GM19463 (cell line): ENCODE results near the gene ZNF414.
"Not testable (repeated sequence)": the region's sequence is repeated elsewhere in the genome, so short reads cannot be mapped to it uniquely, and the experiment has no call there.

ENCODE experiments used
- ATAC-seq: cut with Tn5 transposase; IDR thresholded peaks from one replicate; pipeline ENCODE4 v1.9.1; 2021; ENCODE audit warnings: mild to moderate bottlenecking, moderate library complexity; ENCODE audit not compliant: unreplicated experiment

Gene ZNF414, protein sequence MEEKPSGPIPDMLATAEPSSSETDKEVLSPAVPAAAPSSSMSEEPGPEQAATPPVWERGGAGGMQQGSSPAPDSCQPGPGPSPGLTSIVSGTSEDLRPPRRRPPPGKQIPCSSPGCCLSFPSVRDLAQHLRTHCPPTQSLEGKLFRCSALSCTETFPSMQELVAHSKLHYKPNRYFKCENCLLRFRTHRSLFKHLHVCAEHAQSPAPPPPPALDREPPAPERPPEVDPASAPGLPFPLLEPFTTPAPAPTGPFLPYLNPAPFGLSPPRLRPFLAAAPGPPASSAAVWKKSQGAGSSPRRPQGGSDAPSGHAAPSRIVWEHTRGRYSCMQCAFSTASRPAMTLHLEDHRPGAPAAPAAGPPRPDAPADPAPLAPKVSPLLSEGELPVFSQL

GRCh38 chr19:8513687-8514504 lies at the start of gene ZNF414:
Gene ZNF414, minus strand, starts transcription at chr19:8514167. Its CDS starts 121 bp downstream, at chr19:8514046.
- peak; percentile 89 for ATAC-seq

GRCh38 chr19:8561075-8561764 lies 47.3 kb upstream of the ZNF414 start:
- no peak for ATAC-seq

DNA sequence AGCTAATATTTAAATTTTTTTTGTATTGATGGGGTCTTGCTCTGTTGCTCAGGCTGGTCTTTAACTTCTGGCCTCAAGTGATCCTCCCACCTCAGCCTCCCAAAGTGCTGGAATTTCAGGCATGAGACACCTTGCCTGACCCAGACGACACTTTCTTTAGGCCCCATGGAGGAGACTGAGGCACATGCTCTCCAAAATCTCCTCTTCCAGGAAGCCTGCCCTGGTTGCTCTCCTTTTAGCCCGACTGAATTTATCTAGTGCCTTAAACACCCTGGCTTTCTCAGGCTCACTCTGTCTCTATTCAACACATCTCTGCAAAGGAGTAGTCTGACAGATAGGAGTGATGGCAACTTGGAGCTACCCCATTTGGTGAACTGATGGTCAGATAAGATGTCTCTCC lies 44.4 kb upstream of the ZNF414 start:
- no peak for ATAC-seq

DNA sequence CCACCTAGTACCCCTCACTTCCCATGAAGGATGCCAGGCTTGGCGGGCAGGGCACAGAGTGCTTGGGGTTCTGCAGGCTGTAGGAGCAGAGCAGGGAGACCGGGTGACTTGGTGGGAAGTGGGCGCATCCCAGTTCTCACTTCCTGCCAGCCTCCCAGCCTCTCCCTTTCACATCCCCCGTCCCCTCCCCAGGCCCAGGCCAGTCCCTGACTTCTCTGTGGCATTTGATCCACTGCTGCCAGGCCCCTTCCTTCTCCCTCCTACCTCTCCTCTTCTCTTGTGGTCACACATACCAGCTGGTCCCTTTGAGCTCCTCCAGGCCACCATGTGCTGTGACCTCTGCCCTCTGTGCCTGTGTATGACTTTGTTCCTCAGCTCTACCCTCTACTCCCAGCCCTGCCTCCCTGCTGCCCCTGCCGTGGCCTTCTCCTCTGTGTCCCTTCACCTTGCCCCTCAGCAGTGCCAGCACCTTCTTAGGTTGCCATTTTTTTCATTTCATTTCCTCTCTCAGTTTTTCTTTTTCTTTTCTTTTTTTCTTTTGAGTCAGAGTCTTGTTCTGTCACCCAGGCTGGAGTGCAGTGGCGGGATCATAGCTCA lies 43.8 kb upstream of the ZNF414 start:
- ATAC-seq, result no peak

DNA sequence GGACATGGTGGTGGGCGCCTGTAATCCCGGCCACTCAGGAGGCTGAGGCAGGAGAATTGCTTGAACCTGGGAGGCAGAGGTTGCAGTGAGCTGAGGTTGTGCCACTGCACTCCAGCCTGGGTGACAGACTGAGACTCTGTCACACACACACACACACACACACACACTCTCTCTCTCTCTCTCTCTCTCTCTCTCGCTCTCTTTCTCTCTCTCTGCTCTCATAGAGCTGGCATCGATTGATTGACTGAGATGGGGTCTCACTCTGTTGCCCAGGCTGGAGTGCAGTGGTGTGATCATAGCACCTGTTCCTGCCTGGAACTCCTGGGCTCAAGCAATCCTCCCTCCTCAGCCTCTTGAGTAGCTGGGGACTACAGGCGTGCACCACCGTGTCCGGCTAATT lies 39.8 kb upstream of the ZNF414 start:
- ATAC-seq, result not testable (repeated sequence)

- no peak for ATAC-seq
These were observed 38.8 kb upstream of the ZNF414 start for GRCh38 chr19:8552810-8553209.

GRCh38 chr19:8550070-8550469 lies 36.1 kb upstream of the ZNF414 start:
- ATAC-seq, result no peak

GRCh38 chr19:8545743-8546142 lies 31.8 kb upstream of the ZNF414 start:
- no peak for ATAC-seq

DNA sequence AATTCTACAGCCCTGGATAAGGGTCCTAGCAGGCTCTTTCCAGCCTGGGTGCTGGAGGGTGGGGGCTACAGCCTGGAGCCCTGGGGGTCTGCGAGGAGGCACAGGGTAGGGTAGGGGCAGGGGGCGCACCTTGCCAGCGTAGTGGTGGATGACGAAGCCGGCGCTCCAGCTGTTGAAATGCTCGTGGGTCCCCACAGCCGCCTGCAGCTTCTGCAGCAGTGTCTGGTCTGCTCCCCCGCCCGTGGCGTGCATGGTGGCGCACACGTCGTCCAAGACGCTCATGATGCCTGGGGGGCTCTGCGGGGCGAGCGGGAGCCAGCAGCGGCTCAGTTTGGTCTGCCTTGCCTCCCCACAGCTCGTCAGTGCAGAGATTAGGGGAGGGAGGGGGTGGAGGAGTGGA lies 30.2 kb upstream of the ZNF414 start:
- no peak for ATAC-seq

GRCh38 chr19:8539621-8540149 lies 25.7 kb upstream of the ZNF414 start:
- ATAC-seq, result no peak

DNA sequence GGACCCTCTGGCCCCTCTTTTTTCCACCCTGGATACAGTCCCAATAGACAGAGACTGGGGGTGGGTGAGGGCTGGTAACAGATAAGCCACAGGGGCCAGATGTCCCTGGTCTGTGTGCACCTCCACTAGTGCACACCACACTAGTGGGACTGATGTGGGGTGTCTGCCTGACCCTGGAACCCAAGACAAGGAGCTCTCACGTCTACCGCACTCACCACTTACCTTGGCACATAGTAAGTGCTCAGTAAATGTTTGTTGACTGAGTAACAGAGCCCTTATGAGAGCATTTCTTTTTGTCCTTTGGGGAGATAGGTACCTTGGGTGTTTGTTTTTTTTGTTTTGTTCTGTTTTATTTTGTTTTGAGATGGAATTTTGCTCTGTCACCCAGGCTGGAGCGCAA lies 23.1 kb upstream of the ZNF414 start:
- ATAC-seq, result no peak

DNA sequence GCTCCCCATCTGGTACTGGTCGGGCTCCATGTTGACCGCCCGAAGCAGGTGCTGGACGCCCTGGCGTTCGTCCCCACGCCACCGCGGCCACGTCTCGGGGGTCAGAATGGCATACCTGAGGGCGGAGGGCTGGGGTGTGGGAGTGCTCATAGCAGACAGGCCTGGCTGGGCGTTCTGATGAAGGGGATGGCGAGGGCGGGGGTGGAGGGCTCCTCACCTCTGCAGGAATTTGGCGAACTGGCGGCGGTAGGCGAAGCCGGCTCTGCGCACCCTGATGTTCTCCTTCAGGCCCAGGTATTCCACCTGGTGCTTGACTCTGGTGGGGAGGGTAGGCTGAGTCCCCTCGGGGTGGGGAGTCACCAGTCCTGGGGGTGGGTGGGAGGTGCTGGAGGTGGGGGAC lies 22.3 kb upstream of the ZNF414 start:
- ATAC-seq, result no peak

DNA sequence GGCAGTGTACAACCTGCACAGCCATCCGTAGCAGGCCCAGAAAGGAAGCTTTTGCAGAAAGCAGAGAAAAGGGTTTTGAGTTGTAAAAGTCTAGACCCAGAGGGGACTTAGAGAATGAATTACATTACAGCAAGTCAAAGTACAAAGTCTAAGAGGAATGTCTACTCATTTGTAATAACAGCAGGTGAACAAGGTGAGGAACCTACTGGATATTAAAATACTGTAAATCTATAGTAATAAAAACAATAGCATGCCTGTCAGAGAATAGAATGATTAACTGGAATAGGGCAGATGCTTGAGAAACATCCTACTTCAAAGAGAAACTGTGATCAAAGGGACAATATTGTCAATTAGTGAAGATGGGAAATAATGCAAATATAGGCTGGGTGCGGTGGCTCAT lies 18.3 kb upstream of the ZNF414 start:
- no peak for ATAC-seq

- no peak for ATAC-seq
These were observed 17.5 kb upstream of the ZNF414 start for GRCh38 chr19:8531470-8531869.

DNA sequence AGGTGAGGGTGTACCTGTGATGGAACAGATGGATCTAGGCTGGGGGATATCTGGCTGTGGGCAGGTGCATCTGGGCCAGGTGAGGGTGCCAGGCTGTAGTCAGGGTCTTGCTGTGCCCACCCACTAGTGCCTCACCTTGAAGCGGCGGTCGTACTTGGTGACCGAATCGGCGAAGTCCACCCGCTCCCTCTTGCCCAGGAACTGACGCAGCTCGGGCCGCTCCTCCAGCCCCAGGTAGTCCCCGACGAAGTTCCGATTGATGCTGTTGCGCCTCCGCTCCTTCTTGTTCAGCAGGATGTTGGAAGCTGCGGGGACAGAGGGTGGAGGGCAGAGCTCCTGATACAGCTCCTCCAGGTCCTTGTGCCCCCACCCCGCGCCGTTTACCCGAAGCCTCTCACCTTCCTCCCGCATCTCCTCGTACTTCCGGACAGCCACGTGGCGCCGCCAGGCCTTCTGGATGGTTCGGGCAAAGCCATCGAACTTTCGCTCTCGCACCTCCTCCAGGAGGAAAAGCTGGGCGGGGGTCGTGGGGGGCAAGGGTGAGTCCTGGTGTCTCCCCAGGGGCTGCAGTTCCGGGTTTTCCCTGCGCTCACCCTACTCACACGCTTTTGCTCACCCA lies 16.2 kb upstream of the ZNF414 start:
- ATAC-seq, result no peak

GRCh38 chr19:8529369-8530006 lies 15.5 kb upstream of the ZNF414 start:
- ATAC-seq, result no peak

- no peak for ATAC-seq
These were observed 14.5 kb upstream of the ZNF414 start for GRCh38 chr19:8528500-8528899.

GRCh38 chr19:8526345-8527091 lies 12.6 kb upstream of the ZNF414 start:
- ATAC-seq, result no peak

GRCh38 chr19:8525401-8525684 lies 11.4 kb upstream of the ZNF414 start:
- no peak for ATAC-seq

DNA sequence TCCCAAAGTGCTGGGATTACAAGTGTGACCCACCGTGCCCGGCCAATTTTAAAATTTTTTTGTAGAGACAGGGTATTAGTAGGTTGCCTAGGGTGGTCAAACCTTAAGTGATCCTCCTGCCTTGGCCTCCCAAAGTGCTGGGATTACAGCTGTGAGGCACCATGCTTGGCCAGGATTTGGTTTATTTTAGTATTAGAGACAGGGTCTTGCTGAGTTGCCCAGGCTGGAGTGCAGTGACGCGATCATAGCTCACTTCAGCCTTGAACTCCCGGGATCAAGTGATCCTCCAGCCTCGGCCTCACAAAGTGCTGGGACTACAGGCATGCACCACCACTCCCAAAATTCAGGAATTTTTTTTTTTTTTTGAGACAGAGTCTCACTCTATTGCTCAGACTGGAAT lies 5.4 kb upstream of the ZNF414 start:
- no peak for ATAC-seq
